COLO829 (cell line): ENCODE measurements around the gene CYS1.
"Not testable (repeated sequence)": the region's sequence is repeated elsewhere in the genome, so short reads cannot be mapped to it uniquely, and the experiment has no call there.

Experiments
- DNase-seq: peaks from one replicate; pipeline ENCODE4 v3.0.0; 2012; ENCODE audit warnings: low spot score

CYS1 gene

GRCh38 chr2:10091889-10092244 lies 11.7 kb upstream of the CYS1 start:
- DNase-seq: not testable (repeated sequence)

DNA sequence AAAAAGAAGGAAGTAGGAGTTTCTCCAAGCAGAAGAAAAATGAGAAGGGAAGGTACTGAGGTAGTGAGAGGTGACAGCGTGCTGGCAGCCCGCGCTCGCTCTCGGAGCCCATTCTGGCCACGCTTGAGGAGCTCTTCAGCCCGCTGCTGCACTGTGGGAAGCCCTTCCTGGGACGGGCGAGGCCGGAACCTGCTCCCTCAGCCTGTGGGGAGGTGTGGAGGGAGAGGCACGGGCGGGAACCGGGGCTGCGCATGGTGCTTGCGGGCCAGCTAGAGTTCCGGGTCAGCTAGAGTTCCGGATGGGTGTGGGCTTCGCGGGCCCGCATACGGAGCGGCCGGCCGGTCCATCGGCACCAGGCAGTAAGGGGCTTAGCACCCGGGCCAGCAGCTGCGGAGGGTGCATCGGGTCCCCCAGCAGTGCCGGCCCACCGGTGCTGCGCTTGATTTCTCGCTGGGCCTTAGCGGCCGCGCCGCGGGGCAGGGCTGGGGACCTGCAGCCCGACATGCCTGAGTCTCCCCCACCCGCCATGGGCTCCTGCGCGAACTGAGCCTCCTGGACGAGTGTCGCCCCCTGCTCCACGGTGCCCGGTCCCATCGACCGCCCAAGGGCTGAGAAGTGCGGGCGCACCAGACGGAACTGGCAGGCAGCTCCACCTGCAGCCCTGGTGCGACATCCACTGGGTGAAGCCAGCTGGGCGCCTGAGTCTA lies 11.1 kb upstream of the CYS1 start:
- no peak for DNase-seq

DNA sequence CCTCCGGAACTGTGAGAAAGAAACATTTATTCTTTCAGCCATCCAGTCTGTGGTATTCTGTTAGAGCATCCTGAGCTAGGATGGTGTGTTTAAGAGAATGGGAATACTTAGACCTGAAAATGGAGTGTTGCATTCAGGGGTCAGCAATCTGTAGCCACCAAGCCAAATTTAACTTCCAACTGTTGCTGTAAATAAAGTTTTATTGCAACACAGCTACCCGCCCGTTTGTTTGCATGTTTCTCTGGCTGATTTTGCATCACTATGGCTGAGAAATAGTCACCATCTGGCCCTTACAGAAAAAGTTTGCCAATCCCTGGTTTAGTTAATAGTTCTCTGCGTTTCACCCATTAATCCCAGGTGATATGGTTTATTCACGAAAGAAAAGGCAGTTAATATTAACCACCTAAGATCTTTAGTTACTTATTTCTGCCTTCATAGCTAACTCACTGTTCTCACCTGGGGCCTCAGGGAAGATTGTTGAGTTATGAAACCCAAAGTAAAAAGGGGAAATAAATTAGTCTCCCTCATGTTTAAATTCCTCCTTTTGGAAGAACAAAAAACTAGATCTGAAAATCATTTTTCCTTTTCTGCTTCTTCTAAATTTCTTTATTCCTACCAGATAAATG lies 9.5 kb upstream of the CYS1 start:
- no peak for DNase-seq

GRCh38 chr2:10087360-10087759 lies 7.1 kb upstream of the CYS1 start:
- DNase-seq: no peak

DNA sequence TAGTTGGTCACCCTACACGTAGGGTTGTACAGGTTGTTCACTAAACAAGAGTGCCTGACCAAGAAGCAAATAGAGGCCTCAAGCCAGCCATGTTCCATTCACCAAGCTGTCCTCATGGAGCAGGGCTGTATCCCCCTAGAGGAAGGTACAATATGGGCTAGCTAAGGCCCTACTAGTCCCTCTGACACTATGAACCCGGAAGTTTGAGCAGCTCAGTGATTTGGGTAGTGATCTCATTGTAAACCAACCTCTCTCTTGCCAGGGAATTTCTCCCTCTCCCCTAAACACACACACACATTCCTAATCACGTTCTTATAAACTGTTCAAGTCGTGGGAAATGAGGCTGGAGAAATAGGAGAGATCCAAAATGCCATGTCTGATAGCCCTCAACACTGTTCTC lies 6.7 kb upstream of the CYS1 start:
- no peak for DNase-seq

GRCh38 chr2:10085668-10086059 lies 5.5 kb upstream of the CYS1 start:
- no peak for DNase-seq

DNA sequence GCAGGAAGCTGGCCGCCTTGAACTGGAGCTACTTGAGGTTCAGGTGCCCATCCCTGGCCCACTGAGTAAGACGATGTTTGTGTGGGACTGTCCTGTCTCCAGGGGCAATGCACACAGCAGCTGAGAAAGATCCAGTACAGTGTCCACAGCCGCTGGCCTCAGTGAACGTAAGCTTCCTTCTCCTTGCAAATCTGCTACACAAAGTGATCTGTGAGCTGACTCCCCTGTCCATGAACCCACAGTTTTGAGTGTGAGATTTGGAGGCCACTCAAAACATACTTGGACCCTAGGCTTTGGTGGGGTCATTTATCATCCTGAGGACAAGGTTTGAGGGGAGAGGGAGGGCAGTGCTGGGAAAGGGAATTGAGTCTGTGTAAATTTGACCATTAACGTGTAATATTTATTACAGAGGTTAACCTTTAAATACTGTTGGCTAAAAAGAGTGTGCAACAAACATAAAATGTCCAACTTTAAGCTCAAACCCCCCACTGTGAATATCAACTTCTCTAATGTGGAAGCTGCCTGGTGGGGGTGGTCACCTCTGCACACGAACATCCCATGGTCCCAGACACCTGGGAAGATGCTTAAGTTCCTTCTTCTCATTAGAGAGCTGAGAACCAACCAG lies 4.9 kb upstream of the CYS1 start:
- DNase-seq: no peak

- no peak for DNase-seq
These were observed 4.1 kb upstream of the CYS1 start for GRCh38 chr2:10084223-10084865.

DNA sequence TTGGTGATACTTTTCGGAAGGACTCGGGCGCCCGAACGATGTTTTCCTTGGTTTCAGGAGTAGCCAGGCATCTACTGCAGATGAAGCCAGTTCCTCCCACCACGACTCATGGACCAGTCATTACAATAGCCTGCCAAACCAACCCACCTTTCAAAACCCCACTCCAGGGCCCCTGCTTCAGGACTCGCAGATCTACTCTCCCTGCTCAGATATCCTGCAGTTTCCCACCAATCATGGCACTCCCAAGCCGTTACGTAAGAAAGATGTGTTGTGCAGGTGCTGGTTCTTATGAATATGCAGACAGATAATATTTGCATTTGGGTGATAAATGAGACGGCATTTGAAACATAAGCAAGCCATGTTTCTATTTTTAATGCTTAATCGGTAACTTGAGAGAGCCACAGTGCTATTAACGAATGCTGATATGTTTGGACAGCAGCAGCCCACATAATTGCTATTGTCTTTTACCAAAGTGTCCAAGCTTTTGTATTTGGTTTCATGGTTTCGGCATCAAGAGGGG lies 3.5 kb upstream of the CYS1 start:
- DNase-seq: no peak

GRCh38 chr2:10083046-10083445 lies 2.8 kb upstream of the CYS1 start:
- no peak for DNase-seq

DNA sequence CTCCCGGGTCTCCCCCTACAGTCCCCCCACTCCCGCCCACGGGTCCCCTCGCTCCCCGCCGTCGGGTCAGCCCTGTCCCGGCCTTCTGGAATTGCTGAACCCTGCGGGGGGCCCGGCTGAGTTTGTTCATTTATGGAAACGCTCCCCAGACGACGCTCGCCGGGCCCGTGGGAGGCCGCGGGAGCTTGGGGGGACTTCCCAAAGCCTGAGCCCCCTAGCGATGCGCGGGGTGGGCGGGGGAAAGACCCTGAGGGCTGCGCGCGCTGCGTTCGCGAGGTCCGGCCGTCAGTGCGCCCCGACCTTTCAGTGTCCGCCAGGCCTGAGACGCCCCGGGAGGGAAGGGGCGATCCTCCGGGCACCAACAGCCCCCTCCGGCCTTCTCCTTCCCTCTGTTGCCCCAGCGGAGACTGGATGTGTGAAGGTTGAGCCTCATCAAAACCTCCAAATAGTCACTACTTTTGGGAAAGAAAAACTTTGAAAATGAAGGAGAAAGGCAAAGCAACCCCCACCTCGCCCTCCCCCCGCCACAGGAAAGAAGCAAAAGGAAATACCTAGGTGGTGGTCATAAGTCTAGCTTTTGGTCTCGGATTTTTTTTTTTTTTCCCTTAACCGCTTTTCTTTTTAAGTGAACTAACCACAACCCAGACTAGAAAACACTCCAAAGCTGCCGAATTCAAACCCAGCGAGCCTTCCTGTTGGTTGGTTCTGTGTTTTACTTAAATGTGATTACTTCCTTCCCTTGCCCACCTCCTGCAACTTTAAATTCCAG lies 509 bp upstream of the CYS1 start:
- DNase-seq: no peak

GRCh38 chr2:10079266-10079869 lies 843 bp downstream of the CYS1 start:
- peak; percentile 21 for DNase-seq

DNA sequence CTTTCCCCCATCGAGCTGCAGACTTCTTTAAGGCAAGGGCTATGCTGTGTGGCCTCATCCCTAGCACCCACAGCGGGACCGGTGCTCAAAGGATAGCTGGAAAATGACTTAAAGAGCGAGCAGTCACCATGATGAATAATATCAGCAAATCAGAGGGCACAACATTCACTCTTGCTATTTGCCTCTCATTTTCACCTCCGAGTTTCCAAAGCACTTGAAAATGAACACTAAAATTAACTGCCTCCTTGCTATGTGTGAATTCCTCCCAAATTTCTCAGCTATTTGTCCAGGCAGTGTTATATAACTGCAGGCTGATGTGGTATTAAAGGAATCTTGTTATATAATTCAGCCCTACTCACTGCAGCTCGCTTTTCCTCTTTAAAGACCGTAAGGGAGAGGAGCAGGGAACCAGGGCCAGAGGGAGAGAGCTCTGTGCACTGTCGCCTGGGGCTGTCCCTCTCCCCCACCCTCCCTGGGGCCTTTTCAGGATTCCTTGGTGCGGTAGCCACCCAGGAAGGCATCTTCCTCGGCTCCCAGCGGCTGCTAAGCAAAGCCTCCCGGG lies 1.4 kb downstream of the CYS1 start:
- no peak for DNase-seq

GRCh38 chr2:10078001-10078400 lies 2.2 kb downstream of the CYS1 start:
- DNase-seq: no peak

- DNase-seq: no peak
These were observed 3.2 kb downstream of the CYS1 start for GRCh38 chr2:10076988-10077527.

GRCh38 chr2:10076511-10076910 lies 3.7 kb downstream of the CYS1 start:
- no peak for DNase-seq

DNA sequence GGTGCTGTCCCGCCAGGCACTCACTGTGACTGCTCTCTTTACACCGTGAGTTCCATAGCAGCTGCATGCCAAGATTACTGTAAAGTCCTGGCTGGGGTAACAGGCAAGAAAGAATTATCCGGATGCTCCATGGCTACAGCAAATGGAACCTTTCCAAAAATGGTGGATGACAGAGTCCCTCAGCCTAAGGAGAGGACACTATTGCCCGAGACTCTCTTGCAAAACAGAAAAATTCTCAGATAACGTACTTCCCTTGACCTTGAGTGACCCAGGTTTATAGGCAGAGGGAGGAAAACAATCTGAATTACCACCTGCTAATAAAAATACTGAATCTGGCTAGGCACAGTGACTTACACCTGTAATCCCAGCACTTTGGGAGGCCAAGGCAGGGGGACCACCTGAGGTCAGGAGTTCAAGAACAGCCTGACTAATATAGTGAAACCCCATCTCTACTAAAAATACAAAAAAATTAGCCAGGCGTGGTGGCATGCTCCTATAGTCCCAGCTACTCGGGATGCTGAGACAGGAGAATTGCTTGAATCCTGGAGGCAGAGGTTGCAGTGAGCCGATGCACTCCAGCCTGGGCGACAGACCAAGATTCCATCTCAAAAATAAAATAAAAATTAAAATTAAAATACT lies 4.5 kb downstream of the CYS1 start:
- no peak for DNase-seq

DNA sequence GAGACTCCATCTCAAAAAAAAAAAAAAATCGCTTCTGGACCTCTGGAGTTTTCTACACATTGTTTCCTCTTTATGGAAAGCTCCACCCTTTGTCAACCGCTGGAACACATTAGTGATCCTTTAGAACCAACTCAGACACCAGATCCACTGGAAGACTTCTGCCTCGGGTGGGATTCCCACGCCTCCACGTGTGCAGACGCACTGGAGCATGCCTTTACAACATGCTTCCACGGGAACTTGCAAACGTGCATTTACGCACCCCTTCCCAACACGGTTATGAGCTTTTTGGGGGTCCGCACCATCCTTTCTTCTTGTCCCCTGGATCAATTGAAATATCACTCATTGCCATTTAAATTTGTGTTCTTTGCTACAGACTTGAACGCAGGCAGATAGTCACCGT lies 5.1 kb downstream of the CYS1 start:
- DNase-seq: no peak

DNA sequence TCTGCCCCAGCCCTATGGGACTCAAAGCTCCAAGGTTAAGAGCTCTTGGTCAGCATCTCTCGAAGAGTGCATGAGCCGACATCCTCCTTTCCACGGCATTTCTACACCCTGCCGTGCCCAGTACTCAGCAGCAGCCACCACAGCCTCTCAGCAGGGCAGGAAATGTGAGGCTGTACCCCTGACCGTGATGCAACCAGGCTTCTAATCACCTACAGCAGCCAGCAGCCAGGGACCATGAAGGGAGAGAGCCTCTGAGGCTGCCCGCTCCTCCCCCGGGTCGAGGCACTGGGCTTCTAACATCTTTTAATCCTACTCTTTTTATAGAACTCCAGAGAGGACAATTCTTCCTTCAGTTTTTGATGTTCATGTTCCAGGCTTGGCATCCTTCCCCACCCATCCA lies 6.5 kb downstream of the CYS1 start:
- no peak for DNase-seq

DNA sequence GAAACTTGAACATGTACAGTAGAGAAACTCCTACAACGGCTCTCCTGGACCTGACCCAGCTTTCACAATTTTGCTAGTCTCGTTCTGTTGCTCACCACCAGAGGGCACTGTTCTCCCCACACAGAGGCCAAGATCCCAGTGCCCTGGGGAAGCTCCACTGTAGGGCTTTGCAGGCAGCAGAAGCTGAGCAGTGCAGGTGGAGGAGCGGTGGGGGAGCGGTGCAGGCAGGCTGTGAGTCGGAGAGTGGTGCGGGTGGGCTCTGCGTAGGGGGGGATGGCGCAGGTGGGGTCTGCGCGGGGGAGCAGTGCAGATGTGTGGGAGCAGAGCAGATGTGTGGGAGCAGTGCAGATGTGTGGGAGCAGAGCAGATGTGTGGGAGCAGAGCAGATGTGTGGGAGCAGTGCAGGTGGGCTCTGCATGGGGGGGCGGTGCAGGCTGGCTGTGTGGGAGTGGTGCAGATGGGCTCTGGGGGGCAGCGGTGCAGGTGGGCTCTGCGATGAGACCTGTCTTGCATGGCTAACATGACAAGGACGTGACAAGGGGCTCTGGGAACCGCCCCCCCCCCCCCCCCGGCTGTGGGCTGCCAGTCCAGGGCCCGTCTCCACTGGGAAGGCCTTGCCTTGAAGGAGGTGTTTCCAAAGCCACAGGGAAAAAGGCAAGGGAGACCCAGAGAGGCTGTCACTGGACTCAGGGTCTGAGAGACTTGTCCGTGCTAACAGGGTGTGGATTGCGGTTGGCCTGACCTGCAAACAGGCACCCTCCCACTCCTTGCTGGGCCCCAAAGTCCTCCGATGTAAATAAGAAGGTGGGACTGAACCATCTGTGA lies 7.3 kb downstream of the CYS1 start:
- DNase-seq: peak; percentile 86
